Activated CD8-positive, alpha-beta memory T cell treated with anti-CD3 and anti-CD28 coated beads for 4 hours (primary cell): ENCODE data around the gene UBE2QL1.

ENCODE experiments used
- DNase-seq, 2 donors: peaks; one replicate each; pipeline ENCODE4 v3.0.0-alpha.2; 2020; ENCODE audit warnings: low read depth in 2 of 2

Gene UBE2QL1

DNA sequence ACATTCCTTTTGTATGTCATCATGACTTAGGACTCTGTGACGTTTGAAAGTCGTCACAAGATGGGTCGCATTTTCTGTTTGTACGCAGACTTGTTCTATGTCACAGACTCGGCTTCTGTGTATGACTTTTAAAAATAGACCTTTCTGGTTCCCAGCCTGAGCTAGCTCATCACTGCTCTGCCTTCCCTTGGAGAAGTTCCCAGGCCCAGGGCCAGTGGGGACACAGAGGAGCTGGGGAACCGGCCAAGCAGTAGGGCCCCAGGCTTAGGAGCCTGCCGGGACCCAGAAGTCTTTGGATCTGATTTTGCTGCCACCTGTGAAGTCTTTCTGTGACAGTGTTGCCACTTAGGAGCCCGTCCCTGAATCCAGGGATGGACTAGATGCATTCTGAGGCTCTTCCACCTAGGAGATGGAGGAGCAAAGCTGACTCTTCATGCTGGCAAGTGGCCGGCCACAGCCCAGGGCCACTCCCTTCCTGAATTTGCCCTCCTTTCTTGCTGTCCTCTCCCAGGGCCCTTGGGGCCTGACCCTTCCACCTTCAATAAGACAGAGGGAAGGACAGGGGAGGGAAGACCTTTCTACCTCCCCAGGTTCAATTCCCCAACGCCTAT lies 18.1 kb upstream of the UBE2QL1 start:
- no peak for DNase-seq

DNA sequence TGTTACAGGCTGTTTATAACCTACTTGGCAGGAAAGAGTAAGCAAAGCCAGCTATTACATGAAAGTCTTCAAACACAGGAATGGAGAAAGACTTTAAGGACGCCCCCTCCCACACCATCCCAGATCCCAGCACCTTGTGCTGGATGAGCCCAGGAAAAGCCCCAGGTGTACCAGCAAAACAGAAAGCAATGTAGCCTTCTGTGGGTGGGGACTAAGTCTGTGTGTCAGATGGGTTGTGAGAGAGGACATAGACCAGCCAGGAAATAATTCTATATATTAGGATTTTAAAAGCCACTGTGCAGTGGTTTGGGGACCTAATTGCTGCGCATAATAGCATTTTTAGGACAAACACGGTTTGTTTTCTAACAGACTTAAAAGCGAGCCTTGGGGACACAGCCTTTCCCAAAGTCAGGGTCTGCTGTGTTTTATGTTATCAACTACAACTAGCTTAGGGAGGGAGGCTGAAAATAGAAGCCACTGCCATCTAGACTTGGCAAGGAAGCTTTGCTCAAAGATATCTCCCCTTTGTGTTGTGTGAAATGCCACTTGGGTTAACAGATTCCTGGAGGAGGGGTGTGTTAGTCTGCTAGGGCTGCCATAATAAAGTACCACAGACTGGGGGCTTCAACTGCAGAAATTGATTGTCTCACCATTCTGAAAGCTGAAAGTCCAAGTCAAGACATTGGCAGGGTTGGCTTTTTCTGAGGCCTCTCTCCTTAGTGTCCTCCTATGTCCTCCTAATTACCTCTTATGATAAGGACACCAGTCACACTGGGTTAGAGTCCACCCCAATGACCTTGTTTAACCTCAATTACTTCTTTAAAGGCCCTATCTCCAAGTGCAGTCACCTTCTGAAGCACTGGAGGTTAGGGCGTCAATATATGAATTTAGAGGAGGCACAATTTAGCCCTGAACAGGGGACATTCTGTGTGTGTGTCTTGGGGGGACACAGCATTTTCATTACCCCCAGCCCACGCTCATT lies 17.2 kb upstream of the UBE2QL1 start:
- DNase-seq: no peak

- no peak for DNase-seq
These were observed 16.5 kb upstream of the UBE2QL1 start for GRCh38 chr5:6432206-6432605.

GRCh38 chr5:6434731-6435130 lies 13.9 kb upstream of the UBE2QL1 start:
- no peak for DNase-seq

DNA sequence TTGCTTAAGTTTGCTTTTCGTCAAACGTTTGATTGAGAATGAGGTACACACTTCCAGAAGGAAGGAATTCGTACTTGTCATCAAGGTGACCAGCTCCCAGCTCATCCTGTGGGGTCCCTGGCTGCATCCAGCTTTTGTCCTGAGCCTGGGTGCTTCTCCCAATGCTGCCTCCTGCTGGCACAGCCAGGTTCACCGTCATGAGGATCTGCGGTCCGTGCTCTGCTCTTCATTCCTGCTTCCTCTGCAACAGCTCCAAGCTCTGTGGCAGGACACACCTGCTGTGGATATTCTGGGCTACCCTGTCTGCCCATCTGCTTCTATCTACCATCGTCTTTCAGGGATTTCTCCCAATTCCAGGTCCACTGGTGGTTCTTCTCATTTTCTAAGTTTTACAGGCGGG lies 13.3 kb upstream of the UBE2QL1 start:
- DNase-seq: no peak

GRCh38 chr5:6436715-6437331 lies 11.8 kb upstream of the UBE2QL1 start:
- no peak for DNase-seq

DNA sequence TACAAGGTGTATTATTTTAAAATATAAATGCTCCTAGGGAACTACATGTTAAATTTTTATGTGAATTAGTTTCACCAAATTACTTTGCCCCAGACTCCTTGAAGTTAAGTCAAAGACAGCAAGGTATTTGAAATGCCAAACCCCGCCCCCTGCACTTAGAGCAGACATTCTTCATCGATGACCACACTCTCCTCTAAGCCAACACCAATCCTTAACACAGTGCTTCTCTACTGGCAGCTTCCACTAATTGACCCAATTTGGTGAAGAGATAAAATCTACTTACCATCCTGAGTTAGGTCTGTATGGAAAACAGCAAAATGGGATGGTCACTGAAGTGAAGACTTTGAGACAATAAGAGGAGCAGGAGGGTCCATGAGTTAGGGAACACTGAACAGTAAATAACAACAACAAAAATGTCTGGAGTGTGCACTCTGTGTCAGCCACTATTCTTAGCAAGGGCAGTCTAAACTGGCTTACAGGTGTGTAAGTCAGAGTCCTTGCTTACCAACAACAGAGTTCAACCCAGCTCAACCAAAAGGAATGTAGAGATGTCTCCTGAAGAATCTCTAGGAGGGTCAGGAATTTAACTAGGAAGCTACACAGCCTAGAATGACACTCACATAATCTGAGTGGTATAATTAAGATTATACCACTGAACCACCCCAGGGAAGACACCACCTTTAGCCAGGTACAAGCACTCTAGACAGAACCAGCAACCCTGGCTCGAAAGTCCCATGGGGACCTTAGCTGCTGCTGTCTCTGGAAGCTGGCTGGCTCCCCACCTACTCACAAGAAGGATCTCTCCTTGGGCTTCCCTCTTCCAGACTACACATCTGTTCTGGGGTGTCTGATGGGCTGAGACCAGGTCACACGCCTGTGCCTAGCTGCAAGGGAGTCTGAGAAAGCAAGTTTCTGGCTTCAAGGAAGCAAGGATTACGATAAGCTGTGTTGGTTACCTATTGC lies 8.8 kb upstream of the UBE2QL1 start:
- no peak for DNase-seq

GRCh38 chr5:6442333-6442732 lies 6.3 kb upstream of the UBE2QL1 start:
- DNase-seq: no peak

DNA sequence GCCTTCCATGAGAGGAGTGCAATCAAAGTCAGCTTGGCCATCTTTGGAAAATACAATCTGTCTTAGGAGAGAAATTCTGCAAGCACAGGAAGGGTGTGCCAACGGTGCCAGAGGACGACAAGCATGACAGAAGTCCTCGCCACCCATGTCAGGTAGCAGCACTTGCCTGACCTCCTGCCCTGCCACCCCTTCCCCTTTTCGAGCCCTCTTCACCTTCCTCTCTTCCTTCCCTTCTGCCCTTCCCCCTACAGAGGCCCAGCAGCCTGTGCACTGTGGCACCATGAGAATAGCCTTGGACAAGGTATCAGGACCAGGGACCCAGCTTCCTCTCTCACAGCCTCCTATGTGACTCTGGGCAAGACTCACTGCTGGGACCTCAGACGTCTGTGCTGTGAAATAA lies 5.3 kb upstream of the UBE2QL1 start:
- no peak for DNase-seq

GRCh38 chr5:6446042-6446441 lies 2.6 kb upstream of the UBE2QL1 start:
- DNase-seq: no peak

DNA sequence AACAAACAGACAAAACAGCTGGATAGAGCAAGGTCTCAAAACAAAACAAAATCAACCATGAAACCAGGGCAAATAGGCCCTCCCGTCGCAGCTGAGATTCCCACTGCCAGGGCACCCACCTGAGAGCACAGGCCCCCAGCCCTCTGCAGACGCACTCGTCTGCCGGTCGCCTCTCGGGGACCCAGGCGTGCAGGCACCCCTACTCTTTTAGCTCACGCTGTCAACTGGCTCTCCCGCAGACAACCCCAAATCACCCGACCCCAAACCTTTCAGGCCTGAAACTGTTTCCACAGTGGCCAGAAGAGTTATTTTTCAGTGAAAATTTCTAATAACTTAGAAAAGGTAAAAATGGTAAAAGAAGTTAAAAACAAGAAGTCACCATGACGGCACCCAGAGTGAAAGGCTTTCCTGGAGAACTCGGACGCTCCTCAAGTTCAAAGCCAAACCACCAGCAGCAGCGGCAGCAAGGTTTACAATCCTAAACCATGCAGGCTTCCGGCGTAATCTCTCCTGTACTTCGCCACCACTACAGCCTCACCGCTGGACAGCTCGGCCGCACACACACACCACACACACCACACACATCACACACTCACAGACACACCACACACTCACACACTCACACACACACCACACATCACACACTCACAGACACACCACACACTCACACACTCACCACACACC lies 1.9 kb upstream of the UBE2QL1 start:
- no peak for DNase-seq

- no peak for DNase-seq
These were observed 1.1 kb upstream of the UBE2QL1 start for GRCh38 chr5:6447384-6448140.

- no peak for DNase-seq
These were observed 543 bp upstream of the UBE2QL1 start for GRCh38 chr5:6448141-6448491.

DNA sequence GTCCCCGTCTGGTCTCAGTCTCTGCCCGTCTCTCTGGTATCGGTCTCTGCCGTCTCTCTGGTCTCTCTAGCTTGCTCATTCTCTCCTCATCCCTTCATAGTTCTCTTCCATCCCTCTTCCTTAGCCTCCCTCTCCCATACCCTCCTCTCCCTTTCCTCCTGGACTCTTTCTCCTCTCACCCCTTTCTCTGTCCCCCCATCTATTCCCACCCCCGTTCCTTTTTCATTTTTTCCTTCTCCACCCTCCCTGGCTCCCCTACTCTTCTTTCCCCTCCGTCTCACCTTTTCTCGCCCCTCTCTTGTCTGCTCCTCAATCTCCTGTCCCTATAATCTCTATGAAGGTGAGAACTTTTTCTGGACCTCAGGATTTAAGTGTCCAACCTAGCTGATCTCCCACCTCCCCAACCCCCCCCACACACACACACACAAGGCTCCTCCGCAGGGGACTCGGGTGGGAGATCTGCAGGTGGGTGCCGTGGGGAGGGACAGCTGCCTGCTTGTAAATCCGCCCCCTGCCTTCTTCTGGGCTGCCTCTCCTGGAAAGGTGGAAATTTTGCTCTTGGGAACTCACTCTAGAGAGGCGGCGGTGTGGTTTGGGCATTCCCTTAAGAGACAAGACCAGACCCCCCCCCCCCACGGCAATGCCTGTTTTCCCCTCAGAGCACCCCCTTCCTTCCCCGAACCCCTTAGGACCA lies 953 bp downstream of the UBE2QL1 start:
- no peak for DNase-seq

- no peak for DNase-seq
These were observed 1.7 kb downstream of the UBE2QL1 start for GRCh38 chr5:6450319-6450833.

GRCh38 chr5:6452622-6453504 lies 4.2 kb downstream of the UBE2QL1 start:
- no peak for DNase-seq

DNA sequence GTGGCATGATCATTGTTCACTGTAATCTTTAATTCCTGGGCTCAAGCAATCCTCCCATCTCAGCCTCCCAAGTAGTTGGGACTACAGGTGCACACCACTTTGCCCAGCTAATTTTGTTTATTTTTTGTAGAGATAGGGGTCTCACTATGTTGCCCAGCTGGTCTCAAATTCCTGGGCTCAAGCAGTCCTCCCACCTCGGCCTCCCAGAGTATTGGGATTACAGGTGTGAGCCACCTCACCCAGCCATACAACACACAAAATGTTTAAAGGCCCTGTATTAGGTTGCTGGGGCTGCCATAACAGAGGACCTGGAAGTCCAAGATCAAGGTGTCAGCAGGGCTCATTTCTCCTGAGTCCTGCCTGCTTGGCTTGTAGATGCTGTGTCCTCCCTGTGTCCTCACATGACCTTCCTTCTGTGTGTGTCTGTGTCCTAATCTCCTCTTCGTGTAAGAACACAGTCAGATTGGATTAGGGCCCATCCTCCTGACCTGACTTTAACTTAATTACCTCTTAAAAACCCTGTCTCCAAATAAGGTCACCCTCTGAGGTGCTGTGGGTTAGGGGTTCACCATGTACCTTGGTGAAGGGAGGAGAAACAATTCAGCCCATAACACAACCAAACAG lies 5.4 kb downstream of the UBE2QL1 start:
- no peak for DNase-seq

DNA sequence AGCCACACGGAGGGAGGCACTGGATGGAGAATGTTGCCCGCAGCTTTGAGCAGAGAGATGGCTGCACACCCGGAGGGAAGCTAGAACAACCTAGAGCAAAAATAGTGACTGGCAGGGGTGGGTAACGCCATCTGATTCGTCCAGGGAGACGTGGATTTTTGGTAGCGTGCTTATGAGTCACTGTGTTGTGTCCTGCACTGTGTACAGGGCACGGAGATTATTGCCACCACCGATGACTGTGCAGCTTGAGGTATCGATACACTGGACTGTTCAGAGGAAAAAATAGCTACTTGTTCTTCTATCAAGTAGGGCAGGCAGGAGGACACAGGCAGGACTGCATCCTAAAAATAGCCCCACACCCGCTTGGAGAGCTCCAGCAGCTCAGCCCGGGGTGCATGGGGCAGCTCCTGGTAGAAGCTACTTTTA lies 6.0 kb downstream of the UBE2QL1 start:
- DNase-seq: no peak
